OCI-LY3 (cell line): ENCODE data around the gene GCNA.

Source experiments
- EZH2phosphoT487 ChIP-seq: fragments of 200-600 bp; shearing (Covaris generic); IDR thresholded peaks from 2 replicates; pipeline ENCODE4 v1.6.1; 2018; ENCODE audit warnings: antibody characterized with exemption, mixed run types, low read depth
- TF ChIP-seq, protein P1 (sequence below): fragments of 200-600, 300-600 bp; sonication (generic); IDR thresholded peaks from 2 replicates; pipeline ENCODE4 v1.5.1; 2014; ENCODE audit warnings: antibody characterized with exemption, low read length, low read depth

DNA sequence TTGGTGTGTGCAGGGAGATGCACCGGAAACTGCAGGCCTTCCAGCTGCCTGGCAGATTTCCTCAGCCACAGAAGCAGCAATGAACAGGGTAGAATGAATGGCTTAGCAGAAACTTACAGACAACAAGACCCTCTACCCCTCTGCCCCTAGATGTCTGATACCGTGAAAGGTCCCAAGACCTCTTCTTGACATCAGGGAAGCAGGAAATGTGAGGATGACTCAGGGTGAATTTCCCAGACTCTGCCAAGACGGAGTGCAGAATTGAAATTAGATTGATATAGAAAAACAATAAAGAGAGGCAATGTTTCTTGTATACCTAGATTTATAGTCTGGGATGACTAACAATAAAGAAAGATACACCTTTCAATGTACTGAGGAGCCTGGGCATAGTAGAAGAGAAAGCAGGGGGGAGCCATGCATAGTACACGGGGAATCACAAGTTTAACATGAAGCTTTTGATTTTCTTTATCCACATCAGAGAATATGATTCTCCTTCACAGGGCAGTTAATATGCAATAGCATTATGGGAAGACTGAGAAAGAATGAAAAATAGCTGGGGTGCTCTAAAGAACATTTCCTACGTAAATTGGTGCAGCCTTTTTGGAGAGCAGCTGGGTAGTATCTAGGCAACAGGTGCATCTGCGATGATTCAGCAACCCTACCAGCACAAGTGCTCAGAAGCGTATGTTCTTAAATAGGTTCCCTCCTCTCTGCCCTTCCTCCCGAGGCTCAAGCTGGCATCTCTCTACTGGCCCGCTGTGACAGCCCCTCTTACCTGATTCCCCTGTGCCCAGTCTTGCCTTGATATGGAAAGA, 58.4 kb downstream of the GCNA start:
- TF ChIP-seq, protein P1, sequence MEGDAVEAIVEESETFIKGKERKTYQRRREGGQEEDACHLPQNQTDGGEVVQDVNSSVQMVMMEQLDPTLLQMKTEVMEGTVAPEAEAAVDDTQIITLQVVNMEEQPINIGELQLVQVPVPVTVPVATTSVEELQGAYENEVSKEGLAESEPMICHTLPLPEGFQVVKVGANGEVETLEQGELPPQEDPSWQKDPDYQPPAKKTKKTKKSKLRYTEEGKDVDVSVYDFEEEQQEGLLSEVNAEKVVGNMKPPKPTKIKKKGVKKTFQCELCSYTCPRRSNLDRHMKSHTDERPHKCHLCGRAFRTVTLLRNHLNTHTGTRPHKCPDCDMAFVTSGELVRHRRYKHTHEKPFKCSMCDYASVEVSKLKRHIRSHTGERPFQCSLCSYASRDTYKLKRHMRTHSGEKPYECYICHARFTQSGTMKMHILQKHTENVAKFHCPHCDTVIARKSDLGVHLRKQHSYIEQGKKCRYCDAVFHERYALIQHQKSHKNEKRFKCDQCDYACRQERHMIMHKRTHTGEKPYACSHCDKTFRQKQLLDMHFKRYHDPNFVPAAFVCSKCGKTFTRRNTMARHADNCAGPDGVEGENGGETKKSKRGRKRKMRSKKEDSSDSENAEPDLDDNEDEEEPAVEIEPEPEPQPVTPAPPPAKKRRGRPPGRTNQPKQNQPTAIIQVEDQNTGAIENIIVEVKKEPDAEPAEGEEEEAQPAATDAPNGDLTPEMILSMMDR = no peak
- TF ChIP-seq EZH2phosphoT487 = no peak
